Measurements from ENCODE around the gene DCTN2.

DNA sequence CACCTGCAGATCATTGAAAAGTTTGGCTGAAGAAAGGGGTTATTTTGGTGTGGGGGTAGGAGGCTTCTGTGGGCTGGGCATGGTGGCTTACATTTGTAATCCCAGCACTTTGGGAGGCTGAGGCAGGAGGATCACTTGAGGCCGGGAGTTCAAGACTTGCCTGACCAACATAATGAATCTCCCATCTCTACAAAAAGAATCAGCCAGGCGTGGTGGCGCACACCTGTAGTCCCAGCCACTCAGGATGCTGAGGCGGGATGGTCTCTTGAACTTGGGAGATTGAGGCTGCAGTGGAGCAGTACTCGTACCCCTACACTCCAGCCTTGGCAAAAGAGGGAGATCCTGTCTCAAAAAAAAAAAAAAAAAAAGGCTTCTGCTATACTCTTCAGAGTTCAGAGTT, 33.7 kb downstream of the DCTN2 start:
- TF ChIP-seq EZH2phosphoT487 (IDR thresholded peaks at IDR 0.05; ENCODE audit: insufficient read depth, low read depth) (no peak), EZH2 (IDR thresholded peaks at IDR 0.05; ENCODE audit: insufficient read depth, poor library complexity, severe bottlenecking) (no peak)
